HG03135 (cell line): ENCODE results near the gene MAP7.
"Not testable (repeated sequence)": the region's sequence is repeated elsewhere in the genome, so short reads cannot be mapped to it uniquely, and the experiment has no call there.

Experiments
- ATAC-seq: cut with Tn5 transposase; IDR thresholded peaks from one replicate; pipeline ENCODE4 v1.9.1; 2021; ENCODE audit warnings: mild to moderate bottlenecking, moderate library complexity; ENCODE audit not compliant: unreplicated experiment

MAP7 gene

GRCh38 chr6:136317021-136317694 lies 233.1 kb downstream of the MAP7 start:
- ATAC-seq: peak; percentile 77

GRCh38 chr6:136315594-136315993 lies 234.6 kb downstream of the MAP7 start:
- no peak for ATAC-seq

- no peak for ATAC-seq
Measured at GRCh38 chr6:136312975-136313374, 237.2 kb downstream of the MAP7 start.

GRCh38 chr6:136309729-136310311 lies 240.4 kb downstream of the MAP7 start:
- no peak for ATAC-seq

- no peak for ATAC-seq
Measured at GRCh38 chr6:136309171-136309570, 241.1 kb downstream of the MAP7 start.

GRCh38 chr6:136308469-136308868 lies 241.8 kb downstream of the MAP7 start:
- not testable (repeated sequence) for ATAC-seq

- no peak for ATAC-seq
Measured at GRCh38 chr6:136307351-136307750, 242.9 kb downstream of the MAP7 start.

GRCh38 chr6:136306466-136306865 lies 243.8 kb downstream of the MAP7 start:
- no peak for ATAC-seq

- ATAC-seq: no peak
Measured at GRCh38 chr6:136304410-136304809, 245.8 kb downstream of the MAP7 start.

GRCh38 chr6:136303516-136303915 lies 246.7 kb downstream of the MAP7 start:
- no peak for ATAC-seq

GRCh38 chr6:136294621-136295020 lies 255.6 kb downstream of the MAP7 start:
- no peak for ATAC-seq
